Fibroblast of upper back skin (primary cell): ENCODE results near the gene FAM149A.

Source experiments
- DNase-seq: peaks from one replicate; pipeline ENCODE4 v3.0.0-alpha.2; 2013

The FAM149A gene

DNA sequence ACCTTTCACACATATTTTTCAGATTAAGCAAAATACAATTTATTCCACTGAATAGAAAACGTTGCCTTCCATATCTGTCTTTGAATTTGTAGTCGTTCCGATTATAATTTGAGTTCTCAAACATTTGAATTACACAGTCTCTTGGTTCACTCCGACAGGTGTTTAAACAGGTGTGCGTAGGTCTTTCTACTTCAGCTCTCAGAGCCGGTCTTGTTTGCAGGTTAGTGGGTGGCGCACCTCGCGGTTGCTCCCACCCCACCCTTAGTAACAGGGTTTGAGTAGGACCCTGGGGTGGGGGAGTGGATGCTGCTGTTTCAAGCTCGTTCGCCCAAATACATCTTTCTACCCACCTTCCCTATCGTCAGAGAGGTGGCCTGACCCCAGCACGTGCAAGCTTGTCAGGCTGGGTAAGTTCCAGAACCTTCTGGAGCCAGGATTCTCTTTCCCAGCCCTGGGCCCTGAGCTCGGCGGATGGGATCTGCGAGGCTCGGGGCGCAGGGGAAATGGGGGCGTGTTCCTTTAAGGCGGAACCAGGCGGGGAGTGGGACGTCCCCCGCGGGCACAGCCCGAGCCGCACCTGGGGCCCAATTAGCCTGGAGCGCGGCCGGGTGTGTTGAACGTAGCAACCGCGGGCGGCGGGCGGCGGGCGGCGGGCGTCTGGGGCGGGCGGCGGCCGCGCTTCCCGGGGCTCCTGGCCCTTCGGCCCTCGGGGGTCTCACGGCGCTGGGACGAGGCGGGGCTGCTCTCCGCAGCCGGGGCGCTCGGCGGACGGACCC is at the start of gene FAM149A:
Gene FAM149A (plus strand): TSS at position 591 of the 776 bp plus-strand sequence.
- DNase-seq: no peak

- no peak for DNase-seq
These were observed 46.1 kb upstream of the FAM149A start for GRCh38 chr4:186058253-186058979.

- no peak for DNase-seq
These were observed 45.6 kb upstream of the FAM149A start for GRCh38 chr4:186058980-186059316.

GRCh38 chr4:186061921-186062320 is 42.6 kb upstream of the FAM149A start:
- no peak for DNase-seq

DNA sequence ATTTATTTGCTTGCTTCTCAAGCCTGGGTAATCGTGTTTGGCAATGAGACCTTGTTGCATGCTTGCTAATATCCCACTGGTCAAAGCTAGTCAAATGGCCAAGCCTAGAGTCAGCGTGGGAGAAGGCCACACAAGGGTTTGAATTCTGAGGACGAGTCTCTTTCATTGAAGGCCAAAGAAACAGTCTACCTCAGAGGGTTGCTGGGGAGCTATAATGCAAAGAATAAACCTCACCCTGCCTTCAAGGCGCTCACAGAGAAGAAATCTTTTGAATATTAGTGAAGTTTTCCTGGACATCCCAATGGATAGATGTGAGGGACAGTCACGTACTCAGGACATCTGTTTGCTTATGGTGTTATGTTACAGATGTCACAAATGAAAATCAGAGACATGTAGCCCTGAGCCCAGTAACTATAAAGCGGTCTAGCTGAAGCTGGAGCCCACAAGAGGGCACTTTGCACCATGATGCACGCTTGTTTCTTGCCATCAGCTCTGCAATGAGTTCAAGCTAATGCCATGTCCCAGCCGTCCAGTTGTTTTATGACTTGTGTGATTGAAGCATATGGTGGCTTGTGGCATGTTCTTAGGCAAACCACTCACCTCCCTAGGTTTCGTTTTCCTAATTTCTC is 36.6 kb upstream of the FAM149A start:
- DNase-seq: peak; percentile 54

DNA sequence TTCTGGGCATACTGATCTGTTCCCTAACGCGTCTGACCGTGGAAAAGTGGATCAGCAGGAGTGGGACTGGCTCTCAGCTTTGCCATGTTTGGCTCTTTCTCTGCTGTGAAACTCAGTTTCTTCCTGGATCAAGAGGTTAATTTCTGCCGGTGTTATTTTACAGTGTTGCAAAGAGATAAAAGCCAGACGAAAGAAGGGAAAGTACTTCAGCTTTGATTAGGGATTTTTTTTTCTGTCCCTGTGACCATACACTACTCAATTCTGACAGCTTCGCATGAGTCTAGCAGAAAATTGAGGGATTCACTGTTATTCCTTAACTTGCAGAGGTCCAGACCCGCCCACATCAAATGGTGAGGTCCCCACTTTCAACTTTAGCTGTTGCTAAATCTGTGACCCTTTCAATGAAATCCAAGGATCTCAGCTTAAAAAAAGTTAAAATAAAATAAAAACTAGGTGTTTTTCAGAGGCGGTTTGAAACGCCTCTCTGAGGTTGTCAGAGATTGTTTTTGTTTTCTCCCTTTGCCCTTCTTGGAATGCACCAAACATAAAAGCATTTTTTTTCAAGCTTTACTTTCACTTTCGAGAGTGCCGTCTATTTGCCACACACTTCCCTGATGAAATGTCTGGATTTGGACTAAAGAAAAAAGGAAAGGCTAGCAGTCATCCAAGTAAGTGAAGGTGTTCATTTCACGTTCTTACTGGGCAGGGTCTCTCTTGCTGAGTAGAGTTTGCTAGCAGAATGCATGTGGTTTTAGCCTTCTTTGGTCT is 35.7 kb upstream of the FAM149A start, which contains the start of gene TLR3:
Gene TLR3 (plus strand): TSS at position 576 of the 768 bp plus-strand sequence. CDS start 7,464 bp downstream, outside the sequence.
- DNase-seq: peak; percentile 20

DNA sequence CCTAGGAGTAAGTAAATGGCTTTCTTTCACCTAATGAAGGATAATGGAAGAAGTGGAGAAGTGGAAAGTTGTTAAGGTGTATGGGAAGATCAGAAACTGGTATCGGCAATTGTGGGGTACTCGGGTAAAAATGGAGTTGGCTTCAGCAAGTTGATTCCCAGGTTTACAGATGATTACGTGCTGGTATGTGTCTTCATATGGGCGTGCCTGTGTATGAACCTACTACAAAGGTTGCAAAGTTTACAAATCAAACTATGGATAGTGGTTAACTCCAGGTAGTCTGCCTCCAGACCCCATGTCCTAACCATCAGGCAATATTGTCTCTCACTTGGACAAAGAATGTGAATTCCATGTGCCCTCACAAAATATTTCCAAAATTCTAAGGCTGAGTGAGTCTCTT is 34.8 kb upstream of the FAM149A start:
- no peak for DNase-seq

- DNase-seq: no peak
These were observed 32.0 kb upstream of the FAM149A start for GRCh38 chr4:186072516-186072915.

- no peak for DNase-seq
These were observed 30.3 kb upstream of the FAM149A start for GRCh38 chr4:186074189-186074588.

DNA sequence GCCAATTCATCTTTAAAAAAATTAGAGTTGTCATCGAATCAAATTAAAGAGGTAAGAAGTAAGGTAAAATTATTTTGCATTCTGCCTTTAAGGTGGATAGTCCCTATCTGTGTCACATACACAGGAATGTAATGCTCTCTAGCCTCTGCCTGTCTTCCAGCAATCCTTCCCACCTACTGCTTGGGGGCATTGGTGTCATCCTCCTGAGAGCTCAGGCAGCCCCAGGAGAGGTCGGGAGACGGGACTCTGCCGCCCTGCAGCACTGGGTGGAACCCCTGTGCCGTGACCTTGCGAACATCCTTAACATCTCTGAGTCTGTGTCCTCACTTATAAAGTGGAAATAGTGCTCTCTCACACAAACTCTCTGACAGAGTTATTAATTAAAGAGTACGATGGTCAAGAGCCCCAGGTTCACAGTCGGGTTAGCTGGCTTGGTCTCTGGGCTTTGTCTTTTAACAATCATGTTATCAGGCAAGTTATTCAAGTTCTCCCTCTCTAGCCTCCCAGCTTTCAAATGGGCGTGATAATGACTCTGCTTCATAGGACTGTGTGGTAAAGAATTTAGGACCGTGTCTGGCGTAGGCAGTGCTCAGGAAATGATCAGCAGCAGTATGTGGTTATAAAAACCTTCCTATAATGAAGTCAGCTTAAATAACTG is 25.4 kb upstream of the FAM149A start:
- DNase-seq: no peak

- no peak for DNase-seq
These were observed 24.8 kb upstream of the FAM149A start for GRCh38 chr4:186079694-186080093.

GRCh38 chr4:186081202-186081807 is 23.2 kb upstream of the FAM149A start:
- no peak for DNase-seq

DNA sequence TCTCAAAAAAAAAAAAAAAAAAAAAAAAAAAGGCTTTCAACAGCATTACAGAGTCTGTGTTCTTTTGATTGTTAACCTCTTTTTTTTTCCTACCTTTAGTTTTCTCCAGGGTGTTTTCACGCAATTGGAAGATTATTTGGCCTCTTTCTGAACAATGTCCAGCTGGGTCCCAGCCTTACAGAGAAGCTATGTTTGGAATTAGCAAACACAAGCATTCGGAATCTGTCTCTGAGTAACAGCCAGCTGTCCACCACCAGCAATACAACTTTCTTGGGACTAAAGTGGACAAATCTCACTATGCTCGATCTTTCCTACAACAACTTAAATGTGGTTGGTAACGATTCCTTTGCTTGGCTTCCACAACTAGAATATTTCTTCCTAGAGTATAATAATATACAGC is 22.3 kb upstream of the FAM149A start:
- DNase-seq: no peak

- no peak for DNase-seq
These were observed 16.0 kb upstream of the FAM149A start for GRCh38 chr4:186088523-186088922.

- DNase-seq: no peak
These were observed 12.2 kb upstream of the FAM149A start for GRCh38 chr4:186092296-186092695.

DNA sequence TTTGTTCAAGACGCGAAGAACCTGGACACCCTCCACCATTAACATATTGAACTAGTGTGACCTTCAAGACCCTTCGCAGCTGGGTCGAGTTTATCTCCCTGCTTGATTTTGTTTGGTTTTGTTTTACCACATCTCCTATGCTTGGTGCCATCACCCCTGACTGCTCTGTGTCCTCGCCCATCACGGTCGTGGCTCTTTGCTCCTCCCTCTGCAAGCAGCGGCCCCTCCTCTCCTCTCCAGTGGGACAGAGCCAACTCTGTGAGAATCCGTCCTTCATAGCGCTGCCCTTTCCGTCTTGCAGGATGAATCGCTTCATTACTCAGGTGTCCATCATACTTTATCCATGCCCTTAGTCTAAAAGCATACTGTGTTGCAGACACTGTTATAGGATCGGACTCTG is 9.1 kb upstream of the FAM149A start:
- no peak for DNase-seq

DNA sequence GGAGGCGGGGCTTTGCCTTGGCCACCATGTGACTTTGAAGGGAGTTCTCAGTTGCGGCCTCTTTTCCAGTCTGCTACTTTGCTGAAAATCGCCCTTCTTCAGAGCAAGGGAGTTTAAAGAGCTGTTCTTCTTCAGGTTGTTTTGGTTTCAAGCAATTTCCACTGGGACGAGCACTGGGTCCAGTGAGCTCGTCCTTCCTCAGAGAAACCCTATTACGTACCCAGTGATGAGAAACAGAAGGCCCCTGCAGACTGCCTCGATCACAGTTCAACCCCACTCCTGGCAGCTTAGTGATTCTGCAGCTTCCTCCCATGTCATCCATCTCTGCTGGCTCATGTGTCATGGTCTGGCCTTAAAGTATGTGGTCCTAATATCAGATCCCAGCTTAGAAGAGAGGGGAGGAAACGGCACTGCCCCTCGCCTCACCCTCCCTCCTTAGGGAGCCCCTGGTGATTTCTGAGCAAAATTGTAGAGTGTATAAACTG is 7.8 kb upstream of the FAM149A start:
- DNase-seq: no peak

DNA sequence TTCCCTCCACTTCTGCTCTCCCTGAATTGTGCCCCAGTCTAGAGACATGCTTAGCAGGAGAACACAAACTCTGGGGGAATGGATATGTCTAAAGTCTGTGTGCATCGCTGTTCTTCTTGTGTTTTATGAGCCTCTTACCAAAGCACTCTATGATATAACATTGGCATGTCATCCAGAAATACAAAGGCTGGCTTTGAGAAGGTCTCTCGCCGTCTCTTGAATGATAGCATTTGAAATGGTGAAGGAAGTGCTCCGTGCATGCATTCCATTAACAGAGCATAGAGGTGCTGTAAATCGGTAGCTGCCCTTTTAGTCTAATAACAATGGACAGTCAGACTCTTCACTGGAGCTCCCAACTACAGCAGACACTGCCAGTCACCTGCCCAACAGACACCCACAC is 7.1 kb upstream of the FAM149A start:
- no peak for DNase-seq

DNA sequence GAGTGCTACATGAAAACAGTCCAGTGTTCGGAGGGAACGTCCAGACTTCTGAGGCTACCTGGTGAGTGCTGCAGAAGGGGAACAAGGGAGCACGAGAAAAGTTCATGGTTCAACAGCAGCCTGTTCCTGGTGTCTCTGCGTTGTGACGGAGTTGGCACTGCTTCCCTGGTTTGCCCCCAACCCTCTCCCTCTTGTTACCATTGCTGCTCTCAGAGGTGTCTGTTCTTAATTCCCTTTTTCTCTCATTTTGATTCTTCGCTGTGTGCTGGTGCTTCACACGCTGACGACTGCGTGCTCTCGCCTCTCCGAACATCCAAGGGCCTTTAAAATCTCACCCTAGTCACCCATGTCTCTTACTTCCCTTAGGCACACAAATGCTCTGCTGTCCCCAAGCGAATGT is 1.6 kb upstream of the FAM149A start:
- no peak for DNase-seq

DNA sequence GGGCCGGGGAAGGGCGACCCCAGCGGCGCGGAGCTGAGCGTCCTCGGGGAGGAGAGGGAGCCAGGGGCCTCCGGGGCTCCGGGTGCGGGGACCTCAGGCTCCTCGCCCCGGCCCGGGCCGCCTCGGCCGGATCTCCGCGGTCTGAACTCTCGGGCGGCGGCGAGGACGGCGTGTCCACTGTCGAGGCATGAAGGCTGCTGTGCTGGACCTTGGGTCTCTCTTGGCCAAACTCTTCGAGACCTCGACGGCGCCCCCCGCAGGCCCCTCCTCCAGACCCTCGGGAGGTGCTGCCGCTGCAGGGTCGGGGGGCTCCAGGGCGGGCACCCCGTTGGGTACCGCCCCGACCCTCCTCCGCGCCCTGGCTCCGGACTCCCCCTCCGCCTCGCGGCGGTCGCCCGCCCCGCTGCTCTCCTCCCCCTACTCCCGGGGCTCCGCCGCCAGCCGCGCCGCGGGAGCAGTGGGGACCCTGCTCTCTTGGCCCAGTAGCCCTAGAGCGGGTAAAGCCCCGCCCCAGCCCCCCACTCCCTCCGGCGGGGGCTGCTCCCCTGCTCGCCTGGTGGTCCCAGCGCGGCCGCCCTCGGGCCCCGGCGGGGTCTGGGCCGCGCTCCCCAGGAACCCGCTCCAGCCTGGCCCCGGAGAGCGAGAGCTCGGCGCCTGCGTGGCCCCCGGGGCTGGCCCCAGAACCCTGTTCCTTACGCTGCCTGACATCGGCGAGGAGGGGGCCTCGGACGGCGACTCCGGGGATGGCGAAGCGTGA is 564 bp downstream of the FAM149A start:
- no peak for DNase-seq

GRCh38 chr4:186105647-186106321 is 1.3 kb downstream of the FAM149A start:
- DNase-seq: no peak
